Measurements from ENCODE around the gene UBQLN3.

UBQLN3 gene

DNA sequence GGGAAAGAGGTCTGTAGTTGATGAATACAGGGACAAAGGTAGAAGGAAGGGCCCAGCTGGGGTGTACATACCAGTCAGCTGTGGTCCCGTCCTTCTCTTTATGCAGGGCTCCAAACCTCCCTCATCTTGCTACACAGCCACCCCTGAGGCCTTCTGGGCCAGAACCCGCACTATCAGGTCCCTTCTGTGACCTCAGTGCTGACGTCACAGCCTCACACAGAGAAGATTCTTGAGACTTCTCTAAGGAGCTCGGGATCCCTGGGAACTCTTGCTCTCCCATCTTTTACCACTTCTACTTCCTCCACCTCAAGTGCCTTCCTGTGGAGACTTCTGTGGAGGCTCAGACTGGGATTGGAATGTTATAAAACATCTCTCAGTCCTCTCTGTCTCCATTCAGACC lies at the start of gene UBQLN3:
Gene UBQLN3 (minus strand): TSS at position 155 of the 400 bp plus-strand sequence. CDS start 399 bp downstream, outside the sequence.
- DNase-seq = no peak

DNA sequence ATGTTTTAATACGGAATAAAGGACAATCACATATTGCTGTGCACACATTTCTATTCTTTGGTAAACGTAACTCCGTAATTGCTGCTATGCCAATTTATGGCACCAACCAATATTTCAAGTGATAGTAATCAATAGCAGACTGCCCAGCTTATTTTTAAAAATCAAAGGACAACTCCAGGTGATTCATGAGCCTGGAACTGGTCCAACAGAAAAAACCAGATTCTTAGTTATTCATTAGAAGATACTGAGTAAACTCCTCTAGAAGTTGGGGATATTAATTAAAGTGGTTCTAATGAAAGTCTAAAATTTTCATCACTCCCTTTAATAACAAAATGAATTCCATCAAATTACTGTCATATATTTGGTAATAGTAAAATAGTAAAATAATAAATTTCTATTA lies 48.0 kb upstream of the UBQLN3 start:
- DNase-seq = no peak

DNA sequence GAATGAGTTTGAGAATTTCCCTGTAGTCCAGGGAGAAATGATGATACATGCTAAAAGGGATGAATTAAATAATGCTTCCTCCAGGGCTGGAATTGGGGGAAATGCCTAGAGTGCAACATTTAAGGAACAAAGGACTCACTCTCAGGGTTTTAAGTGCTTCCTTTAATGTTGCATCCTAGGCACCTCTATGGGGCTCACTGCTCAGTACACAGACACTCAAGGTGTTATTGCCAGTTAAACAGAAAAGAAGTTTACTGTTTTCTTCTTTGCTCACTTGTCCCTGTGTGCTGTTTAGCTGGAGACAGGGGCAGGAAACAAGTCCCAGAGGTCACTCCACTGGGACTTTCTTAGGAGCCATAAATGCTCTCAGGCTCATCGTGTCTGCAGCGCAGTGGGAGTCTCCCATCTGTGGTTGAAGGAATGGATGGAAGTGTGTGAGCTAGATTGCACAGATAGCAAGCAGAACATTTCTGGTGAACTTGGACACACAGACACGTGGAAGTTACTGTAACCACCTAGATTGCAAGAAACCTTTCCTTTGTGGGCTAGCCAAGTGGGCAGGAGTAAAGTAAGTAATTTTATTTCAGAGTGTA lies 46.9 kb upstream of the UBQLN3 start:
- no peak for DNase-seq

DNA sequence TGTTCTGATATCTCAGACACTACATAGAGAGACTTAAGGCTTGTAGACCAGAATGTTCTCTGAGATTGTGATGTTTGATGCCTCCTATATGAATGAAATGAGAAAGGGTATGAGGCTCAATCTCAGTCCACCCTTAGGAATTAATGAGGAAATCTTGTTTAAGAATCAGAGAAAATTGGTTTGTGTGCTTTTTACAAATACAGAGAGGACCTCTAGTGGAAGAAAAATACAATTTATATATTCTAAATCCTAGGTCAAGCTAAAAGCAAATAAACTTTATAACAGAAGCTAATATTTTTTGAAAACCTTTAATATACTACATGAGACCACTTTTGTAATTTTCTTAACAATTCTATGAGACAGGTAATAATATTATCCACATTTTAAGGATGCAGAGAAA lies 43.6 kb upstream of the UBQLN3 start:
- no peak for DNase-seq

DNA sequence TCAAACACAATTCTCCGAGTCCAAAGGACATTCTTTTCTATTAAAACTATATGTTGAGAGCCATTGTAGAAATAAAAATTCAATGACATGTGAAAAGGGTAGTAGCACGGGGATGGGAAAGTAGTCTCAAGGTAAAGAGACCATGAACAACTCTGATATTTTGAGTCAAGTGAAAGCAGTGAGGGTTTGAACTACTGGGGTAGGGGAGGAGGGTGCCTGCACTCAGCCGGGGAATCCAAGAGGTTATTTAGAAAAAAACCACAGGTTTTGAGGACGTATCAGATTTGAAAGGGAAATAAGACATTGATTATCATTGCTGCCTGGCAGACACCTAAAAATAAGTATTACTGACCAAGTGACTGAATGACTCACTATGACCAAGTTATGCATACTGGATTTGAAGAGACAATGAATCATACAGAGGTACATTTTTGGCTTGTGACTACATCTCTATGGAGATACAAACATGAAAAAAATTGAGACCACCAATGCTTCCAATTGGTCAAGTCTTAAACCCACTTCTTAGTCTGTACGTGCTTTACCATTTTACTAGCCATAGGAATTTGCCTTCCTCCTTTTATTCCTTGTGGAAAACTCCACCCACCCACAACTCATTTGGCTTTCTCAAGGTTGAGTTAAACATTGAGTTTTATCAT lies 40.8 kb upstream of the UBQLN3 start:
- DNase-seq = no peak

DNA sequence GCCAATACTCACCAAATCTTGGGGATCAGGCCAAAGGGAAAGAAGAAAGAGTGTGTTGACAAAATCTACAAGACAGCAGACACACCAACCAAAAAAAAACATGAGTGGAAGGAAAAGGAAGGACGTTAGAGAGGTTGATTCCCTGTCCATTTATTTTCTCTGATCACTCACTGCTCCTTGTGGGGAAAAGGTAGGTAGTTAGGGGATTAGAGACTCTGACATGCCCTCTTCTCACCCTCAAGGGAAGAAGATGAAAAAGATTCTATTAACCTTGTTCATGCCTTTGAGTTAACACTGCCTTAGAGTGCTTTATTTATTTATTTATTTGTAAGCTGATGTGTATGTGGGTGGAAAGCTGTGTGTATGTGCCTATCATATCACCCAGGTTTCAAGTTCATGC lies 38.7 kb upstream of the UBQLN3 start, which contains the start of gene OR52H1:
Gene OR52H1 (minus strand): TSS at position 101 of the 400 bp plus-strand sequence. CDS start 3,035 bp downstream, outside the sequence.
- no peak for DNase-seq

DNA sequence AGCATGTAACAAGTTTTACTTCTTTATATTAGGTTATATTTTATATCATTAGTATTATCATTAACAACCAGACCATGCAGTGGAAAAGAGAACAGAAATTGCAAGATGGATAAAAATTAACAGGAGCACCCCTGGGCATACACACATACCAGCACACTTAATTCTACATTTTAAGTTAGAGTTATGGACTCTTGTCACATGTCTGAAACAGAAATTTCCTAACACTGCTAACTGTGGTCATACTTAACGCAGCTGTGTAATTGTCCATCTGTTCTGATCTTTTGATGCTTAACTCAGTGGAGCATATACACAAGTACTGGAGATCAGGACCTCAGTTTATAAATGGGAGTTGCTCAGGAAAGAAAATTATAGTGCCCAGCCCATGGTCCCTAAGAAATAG lies 38.2 kb upstream of the UBQLN3 start:
- no peak for DNase-seq

DNA sequence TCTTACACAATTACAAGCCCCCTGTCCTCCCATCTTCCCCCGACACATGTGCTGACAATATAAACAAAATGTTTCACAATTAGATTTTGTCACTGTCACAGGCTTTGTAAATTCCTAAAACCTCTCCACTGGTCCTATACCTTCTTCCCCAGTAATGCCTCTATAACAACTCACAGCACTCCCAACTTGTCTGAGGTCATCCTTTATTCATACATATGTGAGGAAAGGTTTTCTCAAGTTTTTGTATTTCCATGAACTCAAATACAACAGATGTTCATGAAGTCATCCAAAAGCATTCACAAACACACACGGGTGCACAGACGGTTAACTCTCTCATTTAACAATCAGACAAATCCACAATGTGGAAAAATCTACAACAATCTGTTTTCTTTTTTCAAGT lies 36.7 kb upstream of the UBQLN3 start:
- no peak for DNase-seq

DNA sequence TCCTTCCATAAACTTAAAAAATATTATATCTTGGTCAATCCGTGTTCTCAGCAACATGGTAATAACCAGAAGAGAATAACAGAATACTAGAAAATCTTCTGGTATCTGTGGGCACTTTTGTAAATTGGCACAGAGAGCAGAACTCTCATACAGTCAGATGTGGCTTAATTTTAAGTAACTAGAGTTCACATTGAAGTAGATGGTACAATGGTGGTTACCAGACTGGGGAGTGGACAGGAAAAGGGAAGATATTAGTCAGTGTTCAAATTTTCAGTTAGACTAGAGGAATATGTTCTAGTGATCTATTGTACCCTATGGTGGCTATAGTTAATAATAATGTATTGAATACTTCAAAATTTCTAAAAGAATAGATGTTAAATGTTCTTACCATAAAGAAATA lies 31.7 kb upstream of the UBQLN3 start:
- no peak for DNase-seq

DNA sequence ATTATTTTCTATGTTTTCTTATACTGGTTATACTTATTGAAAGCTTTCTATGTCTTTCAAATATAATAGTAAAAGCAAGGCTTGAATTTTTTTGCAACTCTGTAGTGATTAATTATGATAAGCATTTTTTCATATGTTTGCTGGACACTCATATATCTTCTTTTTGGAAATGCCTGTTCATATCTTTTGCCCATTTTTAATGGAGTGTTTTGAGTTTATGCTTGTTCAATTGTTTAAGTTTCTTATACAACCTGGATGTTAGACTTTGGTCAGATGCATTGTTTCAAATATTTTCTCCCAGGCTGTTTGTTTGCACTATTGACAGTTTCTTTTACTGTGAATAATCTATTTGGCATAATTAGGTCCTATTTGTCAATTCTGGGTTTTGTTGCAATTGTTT lies 26.7 kb upstream of the UBQLN3 start:
- DNase-seq = no peak

DNA sequence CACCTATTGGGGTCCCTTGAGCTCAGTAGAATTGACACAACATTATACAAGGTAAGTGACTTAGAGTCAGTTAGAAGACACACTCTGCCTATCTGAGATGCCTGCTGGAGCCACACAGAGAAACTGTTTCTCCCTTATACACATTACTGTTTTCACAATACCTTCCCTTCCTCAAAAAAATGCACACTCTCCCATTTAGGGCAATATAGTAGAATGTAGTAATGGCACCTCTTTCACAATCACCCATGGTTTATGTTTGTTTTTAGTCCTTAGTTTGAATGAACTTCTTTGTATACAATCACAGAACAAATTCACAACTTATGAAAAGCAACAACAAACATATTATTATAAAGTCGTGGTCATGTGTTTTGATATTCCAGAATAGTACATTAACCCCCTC lies 24.3 kb upstream of the UBQLN3 start:
- peak; percentile 30 to 46 for DNase-seq

DNA sequence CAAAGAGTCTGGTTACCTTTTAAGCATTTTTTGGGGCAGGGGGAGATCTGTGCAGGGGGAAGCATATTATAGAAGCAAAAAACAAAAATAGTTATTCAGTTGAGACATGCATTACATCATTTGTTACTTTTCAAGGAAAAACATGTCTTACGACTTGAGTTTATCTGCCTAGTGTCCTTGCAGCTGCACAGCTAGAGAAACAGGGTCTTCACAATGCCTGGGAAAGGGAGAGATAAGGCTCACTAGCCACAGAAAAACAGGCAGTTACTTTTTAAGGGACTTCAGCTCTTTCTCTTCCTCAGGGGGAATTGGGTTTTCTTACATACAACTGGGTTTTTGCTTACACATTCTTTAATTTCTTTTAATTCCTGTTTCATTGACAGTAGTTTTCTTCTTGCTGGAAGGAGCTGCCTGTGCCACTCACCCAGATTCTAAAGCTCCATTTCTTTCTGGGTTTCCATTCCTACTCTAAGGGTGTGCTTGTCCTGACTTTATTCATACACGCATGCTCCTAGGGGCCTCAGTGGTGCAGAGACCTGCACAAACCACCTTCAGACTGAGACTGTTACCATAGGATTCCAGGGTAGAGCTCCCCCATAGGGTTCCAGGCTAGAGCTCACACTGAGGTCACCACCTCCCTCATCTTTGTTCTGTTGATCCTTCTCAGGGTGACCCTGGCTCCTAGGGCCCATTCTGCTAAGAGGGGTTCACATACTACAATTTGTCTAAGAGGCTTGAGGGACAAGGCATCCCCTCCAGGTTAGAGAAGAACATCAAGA lies 21.5 kb upstream of the UBQLN3 start:
- no peak for DNase-seq

DNA sequence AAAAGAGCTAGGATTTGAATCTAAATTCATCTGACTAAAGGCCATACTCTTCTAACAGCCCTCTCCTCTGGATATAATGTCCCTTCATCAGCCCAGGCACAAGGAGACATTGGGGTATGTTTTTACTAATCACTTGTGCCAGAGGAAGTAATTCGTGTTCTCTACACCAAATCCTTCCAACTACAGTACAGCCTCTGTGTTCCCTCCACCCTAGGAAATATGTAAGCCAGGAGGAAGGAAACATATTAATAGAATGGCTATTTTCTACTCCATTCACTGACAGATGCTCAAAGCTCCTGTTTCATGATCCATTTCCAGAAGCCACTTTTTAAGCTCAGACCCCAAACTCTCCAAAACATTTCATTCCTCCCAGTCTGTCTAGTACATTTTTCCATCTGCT lies 18.7 kb upstream of the UBQLN3 start:
- DNase-seq = no peak

DNA sequence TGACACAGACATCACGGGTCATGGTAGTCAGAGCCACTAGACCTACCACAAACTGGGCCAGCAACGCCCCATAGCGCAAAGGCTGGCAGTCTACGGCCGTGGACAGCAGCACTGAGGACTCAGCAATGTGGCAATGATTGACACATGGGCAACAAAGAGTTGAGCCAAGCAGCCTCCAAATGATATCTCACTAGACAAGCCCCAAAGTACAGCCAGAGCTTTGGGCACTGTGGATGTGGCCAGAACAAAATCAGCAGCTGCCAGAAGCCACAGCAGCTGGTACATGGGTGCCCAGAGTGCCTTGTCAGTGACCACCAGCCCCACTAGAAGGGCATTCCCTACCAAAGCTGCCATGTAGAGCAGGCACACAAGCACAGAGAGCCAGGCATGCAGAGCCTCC lies 18.0 kb upstream of the UBQLN3 start:
- no peak for DNase-seq

DNA sequence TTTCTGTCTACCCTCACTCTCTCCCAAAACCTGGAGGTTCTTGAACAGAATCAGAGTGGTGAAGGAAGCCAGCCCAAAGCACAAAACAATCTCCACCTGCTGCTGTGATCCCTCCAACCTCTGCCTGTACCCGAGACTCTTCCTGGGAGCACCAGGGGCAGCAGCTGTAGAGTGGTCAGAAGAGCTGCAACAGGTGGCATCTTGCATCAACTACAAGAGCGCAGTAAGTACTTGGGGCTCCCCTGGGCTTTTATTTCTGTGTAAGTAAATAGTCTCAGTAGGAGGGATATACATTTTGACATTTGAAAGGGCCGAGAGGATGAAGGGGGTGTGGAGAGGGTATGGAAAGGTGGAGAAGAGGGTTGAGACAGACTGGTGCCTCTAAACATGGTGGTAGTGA lies 15.0 kb upstream of the UBQLN3 start:
- DNase-seq = no peak

DNA sequence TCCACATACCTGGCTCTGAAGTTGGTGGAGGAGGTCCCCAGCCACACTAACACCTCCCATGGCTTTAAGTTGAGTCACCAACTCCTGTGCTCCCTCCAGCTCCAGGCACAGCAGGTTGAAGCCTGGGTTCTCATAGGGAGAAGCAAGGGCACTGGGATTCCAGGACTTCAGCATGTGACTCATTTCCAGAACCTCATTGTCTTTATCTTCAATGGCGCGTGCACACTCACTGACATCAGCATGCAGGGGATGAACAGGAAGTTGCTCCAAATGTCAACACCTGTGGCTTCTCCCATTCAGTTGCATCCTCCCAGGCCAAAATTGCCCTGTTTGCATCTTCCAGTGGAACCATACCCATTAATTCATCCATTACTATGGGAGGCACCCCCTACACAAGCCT lies 12.6 kb upstream of the UBQLN3 start:
- no peak for DNase-seq

DNA sequence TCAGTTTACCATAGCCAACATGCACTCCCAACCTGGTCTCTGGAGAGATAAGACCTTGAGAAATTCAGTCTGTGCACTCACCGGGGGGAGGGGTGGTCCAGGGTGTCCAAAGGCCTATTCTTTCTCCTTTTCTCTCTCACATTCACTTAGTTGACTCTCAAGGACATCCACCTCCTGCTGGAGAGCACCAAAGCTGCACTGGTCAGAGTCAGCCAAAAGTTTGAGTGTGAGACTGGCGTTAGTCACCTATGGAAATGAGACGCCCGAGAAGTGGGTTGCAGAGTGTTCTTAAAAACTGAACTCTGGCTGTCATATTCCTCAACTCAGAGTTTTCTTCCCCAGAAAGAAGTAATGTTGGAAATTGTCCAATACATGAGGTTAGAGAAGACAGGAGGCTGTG lies 11.8 kb upstream of the UBQLN3 start:
- no peak for DNase-seq

DNA sequence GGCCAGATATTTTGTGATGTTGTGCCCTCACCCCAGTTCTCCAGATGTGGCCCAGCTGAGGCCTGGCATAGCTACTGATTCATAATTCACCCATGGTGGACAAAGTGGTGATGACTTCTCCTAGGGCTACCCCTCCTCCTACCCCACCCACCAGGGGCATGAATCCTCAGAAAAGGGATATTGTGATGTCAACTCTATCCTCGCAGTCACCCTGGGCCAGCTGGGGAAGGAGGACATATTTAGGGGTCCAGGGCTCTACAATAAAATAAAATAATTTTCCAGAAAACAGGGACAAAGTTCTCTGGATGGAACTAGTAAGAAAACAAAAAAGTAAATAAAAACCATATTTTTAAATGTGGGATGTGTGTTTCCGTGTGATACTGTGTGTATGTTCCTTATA lies 6.8 kb upstream of the UBQLN3 start, which contains the start of gene UBQLNL:
Gene UBQLNL (minus strand): TSS at position 101 of the 400 bp plus-strand sequence. CDS start 258 bp downstream, outside the sequence.
- no peak for DNase-seq

DNA sequence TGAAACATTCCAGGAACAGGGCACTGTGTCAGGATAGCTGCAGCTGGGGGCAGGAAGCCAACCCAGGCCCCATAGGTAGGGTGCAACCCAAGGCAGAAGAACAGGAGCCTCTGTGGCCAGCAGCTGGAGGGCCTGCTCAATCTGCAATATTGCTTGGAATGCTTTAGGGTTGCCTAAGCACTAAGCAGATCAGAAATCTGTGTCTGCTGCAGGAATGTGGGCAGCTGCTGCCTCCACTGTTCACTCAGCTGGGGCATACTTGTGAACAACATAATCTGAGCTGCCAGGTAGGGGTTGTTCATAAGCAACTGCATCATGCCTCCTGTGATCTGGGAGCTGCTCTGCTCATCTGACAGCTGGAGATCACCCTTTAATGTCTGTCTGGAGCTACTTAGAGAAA lies 5.1 kb upstream of the UBQLN3 start:
- no peak for DNase-seq

DNA sequence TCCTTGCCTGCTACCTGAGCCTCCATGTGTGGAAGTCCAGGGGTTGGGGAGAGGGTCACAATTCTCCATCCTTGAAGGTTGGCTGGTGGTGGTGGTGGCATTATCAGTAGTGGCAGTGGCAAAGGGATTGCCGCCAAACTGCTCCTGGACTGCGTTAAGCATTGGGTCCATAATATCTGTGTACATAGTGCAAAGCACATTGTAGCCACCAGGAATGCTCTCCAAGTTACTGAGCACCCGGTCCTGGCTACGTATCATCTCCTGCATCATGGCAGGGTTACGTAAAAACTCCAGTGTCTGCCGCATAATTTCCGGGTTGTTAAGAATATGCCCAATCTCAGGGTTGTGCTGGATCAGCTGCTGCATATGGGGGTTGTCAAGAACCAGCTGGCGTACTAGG lies 1.2 kb downstream of the UBQLN3 start:
- DNase-seq = no peak

DNA sequence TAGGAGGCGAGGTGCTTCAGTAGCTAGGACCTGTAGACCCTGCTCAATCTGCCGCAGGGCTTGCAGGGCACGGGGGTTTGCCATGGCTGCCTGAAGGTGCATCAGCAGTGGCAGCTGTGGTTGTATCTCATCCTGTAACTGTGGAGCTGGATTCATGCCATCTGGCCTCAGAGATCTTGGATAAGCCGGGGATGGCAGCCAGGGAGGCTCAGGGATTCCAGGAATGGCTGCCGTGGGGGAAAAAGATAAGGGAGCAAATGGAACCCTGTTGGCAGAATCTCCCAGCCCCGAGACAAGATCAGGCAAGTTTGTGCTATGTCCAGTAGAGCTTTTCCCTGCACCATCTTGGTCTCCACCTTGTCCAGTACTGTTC lies 1.8 kb downstream of the UBQLN3 start:
- no peak for DNase-seq

DNA sequence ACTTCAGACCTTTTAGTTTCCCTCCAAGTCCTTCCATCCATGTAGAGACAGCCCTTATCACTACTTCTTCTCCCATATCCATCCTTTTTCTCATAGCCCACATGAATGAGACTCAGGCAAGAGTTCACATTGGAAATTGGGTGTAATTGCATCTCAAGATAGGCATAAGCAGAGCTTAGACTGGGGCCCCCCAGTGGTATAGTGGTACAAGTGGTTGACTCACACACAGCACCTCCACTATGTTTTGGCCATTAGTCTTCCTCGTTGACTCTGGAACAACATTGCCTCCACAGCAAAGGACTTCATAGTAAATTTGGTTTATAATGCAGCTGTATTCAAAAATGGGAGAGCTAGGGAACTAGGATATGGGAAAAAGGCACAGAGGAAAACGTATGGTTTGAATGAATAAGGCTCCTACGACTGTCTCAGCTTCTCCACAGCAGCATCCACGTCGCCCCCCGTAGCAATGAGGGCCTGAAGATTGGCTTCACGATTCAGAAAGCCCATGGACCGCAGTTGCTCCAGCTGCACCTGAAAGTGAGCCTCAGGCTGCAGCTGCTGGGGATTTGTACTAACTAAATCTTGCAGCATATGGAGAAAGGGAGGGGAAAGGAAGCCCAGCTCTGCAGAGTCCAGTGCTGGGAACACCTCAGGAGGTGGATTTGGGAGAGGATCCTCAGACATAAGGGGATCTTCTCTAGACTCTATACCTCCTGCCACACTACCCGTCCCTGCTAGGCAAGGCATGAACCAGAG lies 2.4 kb downstream of the UBQLN3 start:
- no peak for DNase-seq

DNA sequence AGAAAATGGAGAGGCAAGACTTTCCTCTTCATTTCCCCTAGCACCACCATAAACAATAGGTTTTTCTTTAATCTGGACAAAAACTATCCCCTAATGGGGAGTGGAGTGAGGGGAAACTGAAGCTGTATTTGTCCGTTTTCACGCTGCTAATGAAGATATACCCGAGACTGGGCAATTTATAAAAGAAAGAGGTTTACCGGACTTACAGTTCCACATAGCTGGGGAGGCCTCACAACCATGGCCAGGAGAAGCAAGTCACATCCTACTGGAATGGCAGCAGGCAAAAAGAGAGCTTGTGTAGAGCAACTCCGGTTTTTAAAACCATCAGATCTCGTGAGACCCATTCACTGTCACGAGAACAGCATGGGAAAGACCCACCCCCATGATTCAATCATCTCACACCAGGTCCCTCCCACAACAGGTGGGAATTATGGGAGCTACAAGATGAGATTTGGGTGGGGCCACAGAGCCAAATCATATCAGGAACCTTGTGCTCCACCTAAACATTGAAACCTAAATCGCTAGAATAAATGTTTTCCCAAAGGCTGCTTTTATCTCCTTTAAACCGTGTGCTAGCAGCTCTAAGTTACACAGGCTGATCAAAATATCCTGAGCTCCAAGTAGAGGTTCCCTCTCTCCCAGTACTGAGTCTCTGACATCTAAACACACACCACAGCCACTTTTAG lies 4.3 kb downstream of the UBQLN3 start:
- DNase-seq = no peak

Data from inflammatory macrophage treated with lipopolysaccharide for 1 hour (primary cell).